CD8-positive, alpha-beta memory T cell (primary cell): ENCODE results near the gene AMPD3. TPM values are rescaled to one million over a fixed set of nuclear protein-coding genes. Genes with fewer than 3 reads are reported as not detected.
A peak's percentile ranks its signal among the peaks of the same experiment; 100 is the strongest.

ENCODE experiments used
- CTCF ChIA-PET: fragments of 350-600 bp; sonication (Branson Sonifier 250); formaldehyde crosslinking; loops from one replicate; lab custom pipeline; 2021; ENCODE audit warnings: antibody characterized with exemption; lab: Charles Lee
- POLR2A ChIA-PET: fragments of 350-600 bp; sonication (Branson Sonifier 250); formaldehyde crosslinking; loops from one replicate; lab custom pipeline; 2021; ENCODE audit warnings: antibody characterized with exemption; lab: Charles Lee
- DNase-seq, 5 donors: peaks; one replicate each; pipeline versions ENCODE4 v3.0.0 to v3.0.0-alpha.2; 2020 to 2022; ENCODE audit warnings: mixed read lengths in 1 of 5
- H3K27ac ChIP-seq: one replicate; pipeline ENCODE4 v1.7.0; 2013; ENCODE audit warnings: low read depth, mild to moderate bottlenecking, low read length, moderate library complexity
- H3K27me3 ChIP-seq: 2 replicates; pipeline ENCODE4 v1.7.0; 2013; ENCODE audit warnings: low read length, mild to moderate bottlenecking; ENCODE audit not compliant: insufficient read depth, poor library complexity, severe bottlenecking
- H3K36me3 ChIP-seq: 2 replicates; pipeline ENCODE4 v1.7.0; 2013; ENCODE audit warnings: mild to moderate bottlenecking, low read length, moderate library complexity; ENCODE audit not compliant: insufficient read depth
- H3K4me1 ChIP-seq: 2 replicates; pipeline ENCODE4 v1.7.0; 2013; ENCODE audit warnings: mild to moderate bottlenecking, low read length, moderate library complexity; ENCODE audit not compliant: insufficient read depth
- H3K4me3 ChIP-seq: 2 replicates; pipeline ENCODE4 v1.7.0; 2013; ENCODE audit warnings: mild to moderate bottlenecking, low read length
- H3K9me3 ChIP-seq: 2 replicates; pipeline ENCODE4 v1.7.0; 2013; ENCODE audit warnings: mild to moderate bottlenecking, low read length
- H3K27ac Mint-ChIP-seq, 8 donors: one replicate each; pipeline ENCODE4 v1.8.0; 2020 to 2021; ENCODE audit warnings: mixed read lengths in 8 of 8, mild to moderate bottlenecking in 6 of 8, inconsistent platforms in 3 of 8, moderate library complexity in 3 of 8
- H3K27me3 Mint-ChIP-seq, 2 donors: one replicate each; pipeline ENCODE4 v1.8.0; 2020 to 2021; ENCODE audit warnings: mixed read lengths in 2 of 2, mild to moderate bottlenecking in 1 of 2, moderate library complexity in 1 of 2
- H3K36me3 Mint-ChIP-seq, 3 donors: one replicate each; pipeline ENCODE4 v1.8.0; 2020 to 2021; ENCODE audit warnings: mixed read lengths in 3 of 3, inconsistent platforms in 1 of 3, mild to moderate bottlenecking in 1 of 3
- H3K4me1 Mint-ChIP-seq, 3 donors: one replicate each; pipeline ENCODE4 v1.8.0; 2020 to 2021; ENCODE audit warnings: mixed read lengths in 3 of 3, inconsistent platforms in 1 of 3, mild to moderate bottlenecking in 1 of 3
- H3K4me3 Mint-ChIP-seq, 7 donors: one replicate each; pipeline ENCODE4 v1.8.0; 2020 to 2021; ENCODE audit warnings: mixed read lengths in 7 of 7, mild to moderate bottlenecking in 6 of 7, moderate library complexity in 4 of 7, inconsistent platforms in 2 of 7
- H3K9me3 Mint-ChIP-seq, 5 donors: one replicate each; pipeline ENCODE4 v1.8.0; 2020 to 2022; ENCODE audit warnings: mixed read lengths in 5 of 5, mild to moderate bottlenecking in 3 of 5, moderate library complexity in 2 of 5, inconsistent platforms in 1 of 5
- polyA plus RNA-seq: library from polyadenylated mRNA; unstranded; fragments of 300-500 nt; fragmentation: Illumina TruSeq; gene quantifications from one replicate; pipeline ENCODE4 v1.2.3, GENCODE V29; 2021
- total RNA-seq, 2 experiments: library from RNA; stranded (reverse); gene quantifications; one replicate each; pipeline ENCODE4 v1.2.3, GENCODE V29; 2021

AMPD3 gene
- total and polyA plus RNA-seq, 3 experiments from 2014 or later = 10.8 to 12.2 (median 12.0) TPM

GRCh38 chr11:10478574-10479550, 23.8 kb downstream of the AMPD3 start:
- H3K4me1 Mint-ChIP-seq = peaks cover 17 to 45% (median 28%) of the 10 kb centered on the region in 3 donors
- no peak overlapping the region for H3K4me3 Mint-ChIP-seq
- no peak for DNase-seq
- no peak overlapping the region for H3K27ac ChIP-seq
- no peaks in the 10 kb centered on the region for H3K4me1 ChIP-seq
- ChIA-PET POLR2A (no interaction called here), CTCF (interaction anchor here (1.0 kb wide), 1 partner anchor 73 kb away, joined by 3 read pairs; no protein-coding TSS in a partner anchor)
- H3K9me3 Mint-ChIP-seq = no peaks in the 10 kb centered on the region
- H3K36me3 Mint-ChIP-seq = peaks cover 4 to 85% (median 21%) of the 10 kb centered on the region in 3 donors
- H3K27me3 Mint-ChIP-seq = no peaks in the 10 kb centered on the region
- H3K27ac Mint-ChIP-seq = peak overlapping the region in 4 of 8 donors; percentile 23 to 41 (median 24)
- no peak overlapping the region for H3K4me3 ChIP-seq
- H3K27me3 ChIP-seq = no peaks in the 10 kb centered on the region
- no peaks in the 10 kb centered on the region for H3K9me3 ChIP-seq
- H3K36me3 ChIP-seq = peaks cover 18% of the 10 kb centered on the region

- Mint-ChIP-seq H3K36me3 (peaks cover 4 to 87% (median 24%) of the 10 kb centered on the region in 3 donors), H3K27ac (peak overlapping the region in 6 of 8 donors; percentile 4 to 72 (median 43)), H3K4me1 (peaks cover 13 to 33% (median 27%) of the 10 kb centered on the region in 3 donors), H3K9me3 (no peaks in the 10 kb centered on the region), H3K4me3 (no peak overlapping the region), H3K27me3 (no peaks in the 10 kb centered on the region)
- Histone ChIP-seq H3K4me1 (no peaks in the 10 kb centered on the region), H3K27me3 (no peaks in the 10 kb centered on the region), H3K36me3 (peaks cover 18% of the 10 kb centered on the region), H3K27ac (no peak overlapping the region), H3K4me3 (no peak overlapping the region), H3K9me3 (no peaks in the 10 kb centered on the region)
- POLR2A ChIA-PET = no interaction called here
- no peak for DNase-seq
- CTCF ChIA-PET = interaction anchor here (0.8 to 1.0 kb wide), 2 partner anchors 67 to 74 kb away, joined by 3 read pairs; no protein-coding TSS in a partner anchor
Measured at GRCh38 chr11:10480026-10480425, 25.0 kb downstream of the AMPD3 start.

- H3K4me1 ChIP-seq = no peaks in the 10 kb centered on the region
- POLR2A ChIA-PET = no interaction called here
Measured at GRCh38 chr11:10480760-10481159, 25.7 kb downstream of the AMPD3 start.

GRCh38 chr11:10481560-10482349, 26.7 kb downstream of the AMPD3 start:
- no peaks in the 10 kb centered on the region for H3K27me3 Mint-ChIP-seq
- peaks cover 8 to 18% (median 11%) of the 10 kb centered on the region in 3 donors for H3K4me1 Mint-ChIP-seq
- Histone ChIP-seq H3K27me3 (no peaks in the 10 kb centered on the region), H3K4me3 (no peak overlapping the region), H3K36me3 (peaks cover 29% of the 10 kb centered on the region), H3K27ac (no peak overlapping the region), H3K4me1 (no peaks in the 10 kb centered on the region), H3K9me3 (no peaks in the 10 kb centered on the region)
- H3K27ac Mint-ChIP-seq = peak overlapping the region in 2 of 8 donors; percentile 43 to 56
- ChIA-PET CTCF (interaction anchor here (1.2 to 1.9 kb wide), 2 partner anchors 26 to 59 kb away, joined by 4 read pairs; partner anchors contain the start of gene RNF141), POLR2A (no interaction called here)
- no peaks in the 10 kb centered on the region for H3K9me3 Mint-ChIP-seq
- DNase-seq = no peak
- H3K36me3 Mint-ChIP-seq = peaks cover 4 to 87% (median 21%) of the 10 kb centered on the region in 3 donors
- no peak overlapping the region for H3K4me3 Mint-ChIP-seq

More at GRCh38 chr11:10480760-10481159, 25.7 kb downstream of the AMPD3 start:
- H3K4me3 ChIP-seq = no peak overlapping the region
- Mint-ChIP-seq H3K27me3 (no peaks in the 10 kb centered on the region), H3K27ac (peak overlapping the region in 1 of 8 donors; percentile 9), H3K4me1 (peaks cover 10 to 27% (median 19%) of the 10 kb centered on the region in 3 donors), H3K4me3 (no peak overlapping the region), H3K9me3 (no peaks in the 10 kb centered on the region), H3K36me3 (peaks cover 4 to 87% (median 21%) of the 10 kb centered on the region in 3 donors)
- no peaks in the 10 kb centered on the region for H3K9me3 ChIP-seq
- H3K36me3 ChIP-seq = peaks cover 19% of the 10 kb centered on the region
- CTCF ChIA-PET = no interaction called here
- no peak for DNase-seq
- no peaks in the 10 kb centered on the region for H3K27me3 ChIP-seq
- no peak overlapping the region for H3K27ac ChIP-seq

GRCh38 chr11:10483174-10483573, 28.1 kb downstream of the AMPD3 start:
- Mint-ChIP-seq H3K4me3 (no peak overlapping the region), H3K27me3 (no peaks in the 10 kb centered on the region), H3K4me1 (peaks cover 9 to 16% (median 11%) of the 10 kb centered on the region in 3 donors), H3K27ac (peak overlapping the region in 2 of 8 donors; percentile 11 to 47), H3K9me3 (no peaks in the 10 kb centered on the region), H3K36me3 (peaks cover 4 to 88% (median 24%) of the 10 kb centered on the region in 3 donors)
- no peak for DNase-seq
- no peaks in the 10 kb centered on the region for H3K4me1 ChIP-seq
- no peaks in the 10 kb centered on the region for H3K9me3 ChIP-seq
- peaks cover 32% of the 10 kb centered on the region for H3K36me3 ChIP-seq
- CTCF ChIA-PET = interaction anchor here (1.9 kb wide), 1 partner anchor 27 kb away, joined by 4 read pairs; no protein-coding TSS in a partner anchor
- H3K27ac ChIP-seq = no peak overlapping the region
- H3K4me3 ChIP-seq = no peak overlapping the region
- POLR2A ChIA-PET = no interaction called here
- H3K27me3 ChIP-seq = no peaks in the 10 kb centered on the region

- H3K36me3 Mint-ChIP-seq = peaks cover 4 to 88% (median 21%) of the 10 kb centered on the region in 3 donors
- no peak for DNase-seq
- Histone ChIP-seq H3K9me3 (no peaks in the 10 kb centered on the region), H3K27me3 (no peaks in the 10 kb centered on the region), H3K36me3 (peaks cover 30% of the 10 kb centered on the region), H3K4me1 (no peaks in the 10 kb centered on the region), H3K4me3 (no peak overlapping the region), H3K27ac (no peak overlapping the region)
- H3K4me1 Mint-ChIP-seq = peaks cover 12 to 17% (median 13%) of the 10 kb centered on the region in 3 donors
- peak overlapping the region in 3 of 8 donors; percentile 11 to 55 (median 47) for H3K27ac Mint-ChIP-seq
- H3K4me3 Mint-ChIP-seq = no peak overlapping the region
- ChIA-PET POLR2A (no interaction called here), CTCF (interaction anchor here (1.9 kb wide), 1 partner anchor 28 kb away, joined by 4 read pairs; no protein-coding TSS in a partner anchor)
- H3K27me3 Mint-ChIP-seq = no peaks in the 10 kb centered on the region
- no peaks in the 10 kb centered on the region for H3K9me3 Mint-ChIP-seq
Measured at GRCh38 chr11:10483584-10483983, 28.5 kb downstream of the AMPD3 start.

- Histone ChIP-seq H3K9me3 (no peaks in the 10 kb centered on the region), H3K27ac (no peak overlapping the region), H3K36me3 (peaks cover 23% of the 10 kb centered on the region), H3K4me3 (no peak overlapping the region), H3K4me1 (no peaks in the 10 kb centered on the region), H3K27me3 (no peaks in the 10 kb centered on the region)
- no peak for DNase-seq
- no peaks in the 10 kb centered on the region for H3K27me3 Mint-ChIP-seq
- POLR2A ChIA-PET = no interaction called here
- H3K9me3 Mint-ChIP-seq = no peaks in the 10 kb centered on the region
- peaks cover 12 to 18% (median 15%) of the 10 kb centered on the region in 3 donors for H3K4me1 Mint-ChIP-seq
- H3K36me3 Mint-ChIP-seq = peaks cover 4 to 86% (median 18%) of the 10 kb centered on the region in 3 donors
- H3K4me3 Mint-ChIP-seq = no peak overlapping the region
- CTCF ChIA-PET = no interaction called here
- peak overlapping the region in 3 of 8 donors; percentile 1 to 31 (median 2) for H3K27ac Mint-ChIP-seq
Measured at GRCh38 chr11:10484461-10485180, 29.6 kb downstream of the AMPD3 start.
